Measurements from ENCODE around the gene ZNF394.
"Not testable (repeated sequence)": the region's sequence is repeated elsewhere in the genome, so short reads cannot be mapped to it uniquely, and the experiment has no call there.

Gene ZNF394

GRCh38 chr7:99499721-99500636 is at the start of gene ZNF394:
TSS of gene ZNF394 (minus strand) at chr7:99500281. CDS start at chr7:99500093, 188 bp downstream.
- peak within 1 kb of the TSS; percentile 57 to 96 (median 76) for H3K4me3 ChIP-seq
- H3K27ac ChIP-seq, result peak within 1 kb of the TSS; percentile 78 to 99 (median 92)

- H3K4me3 ChIP-seq, H3K27ac ChIP-seq: not testable (repeated sequence)
Measured at GRCh38 chr7:99549545-99549944, 49.5 kb upstream of the ZNF394 start.

GRCh38 chr7:99545308-99545707 is 45.2 kb upstream of the ZNF394 start:
- H3K27ac ChIP-seq, H3K4me3 ChIP-seq: not testable (repeated sequence)

- Histone ChIP-seq H3K27ac (no peak overlapping the region), H3K4me3 (no peak overlapping the region)
Measured at GRCh38 chr7:99543916-99544315, 43.8 kb upstream of the ZNF394 start.

GRCh38 chr7:99543081-99543671 is 43.1 kb upstream of the ZNF394 start:
- H3K4me3 ChIP-seq, result no peak overlapping the region
- no peak overlapping the region for H3K27ac ChIP-seq

- H3K4me3 ChIP-seq, result no peak overlapping the region
- H3K27ac ChIP-seq, result no peak overlapping the region
Measured at GRCh38 chr7:99541212-99541611, 41.1 kb upstream of the ZNF394 start.

- no peak overlapping the region for H3K27ac ChIP-seq
- no peak overlapping the region for H3K4me3 ChIP-seq
Measured at GRCh38 chr7:99540542-99540941, 40.5 kb upstream of the ZNF394 start.

- H3K27ac ChIP-seq, result no peak overlapping the region
- H3K4me3 ChIP-seq, result no peak overlapping the region
Measured at GRCh38 chr7:99539213-99539811, 39.2 kb upstream of the ZNF394 start.

- no peak overlapping the region for H3K4me3 ChIP-seq
Measured at GRCh38 chr7:99535667-99536066, 35.6 kb upstream of the ZNF394 start.

GRCh38 chr7:99531354-99531765 is 31.3 kb upstream of the ZNF394 start:
- no peak overlapping the region for H3K4me3 ChIP-seq
- H3K27ac ChIP-seq, result no peak overlapping the region

More at GRCh38 chr7:99535667-99536066, 35.6 kb upstream of the ZNF394 start:
- H3K27ac ChIP-seq, result no peak overlapping the region

- Histone ChIP-seq H3K27ac (no peak overlapping the region), H3K4me3 (no peak overlapping the region)
Measured at GRCh38 chr7:99525713-99526440, 25.8 kb upstream of the ZNF394 start.

- Histone ChIP-seq H3K4me3 (no peak overlapping the region), H3K27ac (no peak overlapping the region)
Measured at GRCh38 chr7:99521399-99521798, 21.3 kb upstream of the ZNF394 start.

- no peak overlapping the region for H3K4me3 ChIP-seq
- H3K27ac ChIP-seq, result no peak overlapping the region
Measured at GRCh38 chr7:99514050-99514449, 14.0 kb upstream of the ZNF394 start.

GRCh38 chr7:99505324-99505662 is 5.2 kb upstream of the ZNF394 start:
- Histone ChIP-seq H3K27ac (peak overlapping the region; percentile 23 to 95 (median 85)), H3K4me3 (peak overlapping the region; percentile 60 to 90 (median 71))

- H3K27ac ChIP-seq, result peak within 1 kb of the TSS; percentile 23 to 95 (median 85)
Measured at GRCh38 chr7:99504603-99505323, 4.7 kb upstream of the ZNF394 start, which contains the start of gene ZKSCAN5. TSS of gene ZKSCAN5 (plus strand) at chr7:99504662. CDS start at chr7:99506045, 1,383 bp downstream.

GRCh38 chr7:99504281-99504602 is 4.2 kb upstream of the ZNF394 start:
- Histone ChIP-seq H3K4me3 (peak overlapping the region; percentile 60 to 90 (median 71)), H3K27ac (peak overlapping the region in 19 of 21 experiments; percentile 65 to 95 (median 87))

More at GRCh38 chr7:99504603-99505323, 4.7 kb upstream of the ZNF394 start, which contains the start of gene ZKSCAN5:
- peak within 1 kb of the TSS; percentile 60 to 90 (median 71) for H3K4me3 ChIP-seq

GRCh38 chr7:99501236-99501635 is 1.2 kb upstream of the ZNF394 start:
- Histone ChIP-seq H3K27ac (peak overlapping the region in 1 of 21 experiments; percentile 92), H3K4me3 (peak overlapping the region in 1 of 7 experiments; percentile 95)

- peak overlapping the region in 20 of 21 experiments; percentile 78 to 99 (median 92) for H3K27ac ChIP-seq
- H3K4me3 ChIP-seq, result peak overlapping the region; percentile 57 to 96 (median 76)
Measured at GRCh38 chr7:99500637-99501009, 542 bp upstream of the ZNF394 start.

- Histone ChIP-seq H3K4me3 (peak overlapping the region; percentile 57 to 96 (median 76)), H3K27ac (peak overlapping the region; percentile 78 to 99 (median 92))
Measured at GRCh38 chr7:99499371-99499720, 735 bp downstream of the ZNF394 start.
